Stimulated activated CD4-positive, alpha-beta T cell treated with anti-CD3 and anti-CD28 coated beads, Interleukin-12 subunit alpha, Interleukin-12 subunit beta, amount 100 ng/mL, for 48 hours (primary cell): ENCODE measurements around the gene NCAM2.

Experiments
- DNase-seq, 3 donors: peaks; one replicate each; pipeline ENCODE4 v3.0.0-alpha.2; 2020; ENCODE audit warnings: low read depth in 2 of 3, low spot score in 1 of 3

The NCAM2 gene

GRCh38 chr21:20997636-20998455 lies at the start of gene NCAM2:
NCAM2 (plus strand) TSS chr21:20998409.
- DNase-seq, result peak; percentile 14 to 46 (median 34)

- no peak for DNase-seq
Observed at GRCh38 chr21:20949884-20950283, 48.3 kb upstream of the NCAM2 start.

GRCh38 chr21:20965816-20966215 lies 32.4 kb upstream of the NCAM2 start:
- DNase-seq, result no peak

- no peak for DNase-seq
Observed at GRCh38 chr21:20968391-20968790, 29.8 kb upstream of the NCAM2 start.

GRCh38 chr21:20970691-20971090 lies 27.5 kb upstream of the NCAM2 start:
- no peak for DNase-seq

- DNase-seq, result peak in 2 of 3 donors; percentile 12 to 20
Observed at GRCh38 chr21:20971296-20971921, 26.8 kb upstream of the NCAM2 start.

- DNase-seq, result no peak
Observed at GRCh38 chr21:20994790-20995189, 3.4 kb upstream of the NCAM2 start.

GRCh38 chr21:20996421-20997310 lies 1.5 kb upstream of the NCAM2 start:
- DNase-seq, result no peak

GRCh38 chr21:20997311-20997635 lies 936 bp upstream of the NCAM2 start:
- no peak for DNase-seq

- no peak for DNase-seq
Observed at GRCh38 chr21:20998456-20998789, 214 bp downstream of the NCAM2 start.

- no peak for DNase-seq
Observed at GRCh38 chr21:20998886-20999285, 677 bp downstream of the NCAM2 start.

GRCh38 chr21:20999659-21000058 lies 1.4 kb downstream of the NCAM2 start:
- DNase-seq, result peak in 2 of 3 donors; percentile 3 to 48

GRCh38 chr21:21000591-21001175 lies 2.5 kb downstream of the NCAM2 start:
- DNase-seq, result no peak

GRCh38 chr21:21001591-21002100 lies 3.4 kb downstream of the NCAM2 start:
- no peak for DNase-seq

GRCh38 chr21:21002153-21002552 lies 3.9 kb downstream of the NCAM2 start:
- no peak for DNase-seq

GRCh38 chr21:21003701-21004100 lies 5.5 kb downstream of the NCAM2 start:
- DNase-seq, result no peak

GRCh38 chr21:21007606-21008005 lies 9.4 kb downstream of the NCAM2 start:
- DNase-seq, result no peak

- no peak for DNase-seq
Observed at GRCh38 chr21:21010228-21010627, 12.0 kb downstream of the NCAM2 start.

GRCh38 chr21:21010698-21011097 lies 12.5 kb downstream of the NCAM2 start:
- DNase-seq, result no peak

GRCh38 chr21:21018821-21019220 lies 20.6 kb downstream of the NCAM2 start:
- DNase-seq, result no peak

GRCh38 chr21:21019681-21020080 lies 21.5 kb downstream of the NCAM2 start:
- DNase-seq, result no peak
